GM19452 (cell line): ENCODE measurements around the gene JADE1.

Experiments used
- ATAC-seq: cut with Tn5 transposase; IDR thresholded peaks from one replicate; pipeline ENCODE4 v1.9.1; 2021; ENCODE audit not compliant: unreplicated experiment

JADE1 gene

GRCh38 chr4:128840711-128841318 lies 31.3 kb downstream of the JADE1 start:
- no peak for ATAC-seq

- no peak for ATAC-seq
Measured at GRCh38 chr4:128841402-128841801, 31.9 kb downstream of the JADE1 start.

DNA sequence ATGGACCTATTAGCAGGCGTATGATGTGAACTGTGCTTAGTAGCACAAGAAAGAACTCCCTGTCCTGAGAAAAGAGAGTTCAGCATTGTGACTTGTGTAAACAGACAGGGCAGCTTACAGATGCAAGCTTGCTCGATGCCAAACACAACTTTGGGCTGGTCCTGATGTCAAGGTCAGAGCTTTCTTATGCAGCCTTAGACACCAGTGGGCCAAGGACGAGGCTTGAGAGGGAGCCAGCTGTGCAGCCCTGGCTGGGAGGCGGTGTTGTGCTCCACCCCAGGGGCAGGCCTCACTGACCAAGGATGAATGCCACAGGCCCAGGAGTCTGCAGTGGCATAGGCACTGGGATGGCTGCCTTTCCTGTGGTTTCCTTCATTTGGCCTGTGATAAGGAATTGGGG lies 35.4 kb downstream of the JADE1 start:
- ATAC-seq = no peak

DNA sequence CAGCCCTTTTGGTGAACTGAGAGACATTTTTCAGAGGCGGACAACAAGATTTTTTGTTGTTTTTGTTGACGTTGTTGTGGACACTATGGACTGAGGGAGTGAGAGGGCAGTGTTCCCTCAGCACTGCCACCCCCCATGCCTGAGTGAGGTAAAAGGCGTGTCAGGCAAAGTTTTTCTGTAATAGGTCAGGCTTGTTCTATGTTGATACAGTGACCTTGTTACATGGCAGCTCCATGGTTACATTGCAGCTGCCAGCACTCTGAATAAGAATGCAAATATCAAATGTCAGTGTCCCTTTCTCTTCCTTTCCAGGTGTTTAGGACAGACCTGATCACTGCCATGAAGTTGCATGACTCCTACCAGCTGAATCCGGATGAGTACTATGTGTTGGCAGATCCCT lies 36.6 kb downstream of the JADE1 start:
- ATAC-seq = no peak

DNA sequence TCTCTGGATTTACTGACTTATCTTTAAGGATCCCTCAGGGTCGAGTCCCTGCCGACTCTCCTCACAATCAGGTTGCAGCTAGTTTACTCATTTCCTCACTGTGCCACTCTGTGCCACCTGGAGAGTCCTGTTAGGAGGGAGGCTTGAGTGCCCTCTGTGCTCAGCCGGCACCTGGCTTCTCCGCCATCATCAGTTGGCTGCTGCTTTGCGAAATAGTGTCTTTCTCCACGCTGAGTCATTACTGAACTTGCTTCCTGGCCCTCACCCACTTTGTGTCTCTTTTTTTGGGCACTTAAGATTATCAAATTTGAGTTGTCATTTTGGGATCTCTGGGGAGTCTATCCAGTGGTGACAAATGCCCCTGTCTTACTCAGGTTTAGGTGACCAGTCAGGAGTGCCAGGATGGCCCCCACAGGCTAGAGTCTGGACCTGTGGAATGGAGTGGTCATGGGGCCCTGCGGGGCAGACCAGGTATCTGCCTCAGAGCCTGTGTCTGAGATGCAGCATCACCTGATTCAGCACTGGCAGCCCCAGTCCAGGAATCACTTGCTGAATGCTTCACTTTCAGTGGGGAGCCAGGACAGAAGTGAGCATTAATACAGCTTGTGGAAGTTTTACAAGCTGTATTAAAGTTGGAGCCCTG lies 37.7 kb downstream of the JADE1 start:
- no peak for ATAC-seq

GRCh38 chr4:128848461-128848860 lies 39.0 kb downstream of the JADE1 start:
- ATAC-seq = no peak

GRCh38 chr4:128850252-128850651 lies 40.8 kb downstream of the JADE1 start:
- no peak for ATAC-seq

DNA sequence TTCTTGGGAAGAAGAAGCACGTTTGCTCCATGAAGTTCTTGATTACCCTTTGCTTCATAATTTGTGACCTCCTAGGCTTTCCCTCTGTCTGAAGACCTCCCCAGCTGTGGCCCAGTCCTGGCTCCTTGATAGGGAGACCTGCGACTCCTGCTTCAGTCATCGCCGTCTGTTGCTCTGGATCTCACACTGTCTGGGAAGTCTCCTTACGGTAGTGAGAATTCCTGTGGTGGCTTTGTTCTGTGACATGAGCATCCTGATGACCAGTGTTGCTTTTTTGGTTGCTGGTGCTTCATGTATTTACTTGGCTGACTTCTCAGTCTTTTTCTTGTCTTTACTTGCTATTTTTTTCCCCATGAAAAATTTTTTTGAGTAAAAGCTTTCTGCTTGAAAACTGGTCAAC lies 44.2 kb downstream of the JADE1 start:
- ATAC-seq = no peak

- ATAC-seq = peak; percentile 80
Measured at GRCh38 chr4:128854433-128854832, 44.9 kb downstream of the JADE1 start.

- ATAC-seq = no peak
Measured at GRCh38 chr4:128855621-128856020, 46.1 kb downstream of the JADE1 start.

- no peak for ATAC-seq
Measured at GRCh38 chr4:128856246-128856645, 46.7 kb downstream of the JADE1 start.

- ATAC-seq = no peak
Measured at GRCh38 chr4:128858879-128859671, 49.6 kb downstream of the JADE1 start.

GRCh38 chr4:128859887-128860677 lies 50.6 kb downstream of the JADE1 start:
- ATAC-seq = no peak

DNA sequence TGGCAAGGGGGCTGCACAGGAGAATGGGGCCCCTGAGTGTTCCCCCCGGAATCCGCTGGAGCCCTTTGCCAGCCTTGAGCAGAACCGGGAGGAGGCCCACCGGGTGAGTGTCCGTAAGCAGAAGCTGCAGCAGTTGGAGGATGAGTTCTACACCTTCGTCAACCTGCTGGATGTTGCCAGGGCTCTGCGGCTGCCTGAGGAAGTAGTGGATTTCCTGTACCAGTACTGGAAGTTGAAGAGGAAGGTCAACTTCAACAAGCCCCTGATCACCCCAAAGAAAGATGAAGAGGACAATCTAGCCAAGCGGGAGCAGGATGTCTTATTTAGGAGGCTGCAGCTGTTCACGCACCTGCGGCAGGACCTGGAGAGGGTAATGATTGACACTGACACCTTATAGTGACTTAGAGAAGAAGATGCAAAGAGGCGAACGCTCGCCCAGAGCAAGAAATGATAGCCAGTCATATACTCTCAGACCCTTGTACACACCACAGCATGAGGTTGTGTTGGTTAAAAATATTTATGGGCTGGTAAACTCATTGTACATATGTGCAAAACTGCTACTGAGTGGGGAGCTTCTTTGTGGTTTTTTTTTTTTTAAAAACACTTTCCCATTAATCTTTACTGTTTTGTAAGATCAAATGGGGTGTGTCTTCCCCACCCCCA lies 52.5 kb downstream of the JADE1 start:
- ATAC-seq = peak; percentile 12

DNA sequence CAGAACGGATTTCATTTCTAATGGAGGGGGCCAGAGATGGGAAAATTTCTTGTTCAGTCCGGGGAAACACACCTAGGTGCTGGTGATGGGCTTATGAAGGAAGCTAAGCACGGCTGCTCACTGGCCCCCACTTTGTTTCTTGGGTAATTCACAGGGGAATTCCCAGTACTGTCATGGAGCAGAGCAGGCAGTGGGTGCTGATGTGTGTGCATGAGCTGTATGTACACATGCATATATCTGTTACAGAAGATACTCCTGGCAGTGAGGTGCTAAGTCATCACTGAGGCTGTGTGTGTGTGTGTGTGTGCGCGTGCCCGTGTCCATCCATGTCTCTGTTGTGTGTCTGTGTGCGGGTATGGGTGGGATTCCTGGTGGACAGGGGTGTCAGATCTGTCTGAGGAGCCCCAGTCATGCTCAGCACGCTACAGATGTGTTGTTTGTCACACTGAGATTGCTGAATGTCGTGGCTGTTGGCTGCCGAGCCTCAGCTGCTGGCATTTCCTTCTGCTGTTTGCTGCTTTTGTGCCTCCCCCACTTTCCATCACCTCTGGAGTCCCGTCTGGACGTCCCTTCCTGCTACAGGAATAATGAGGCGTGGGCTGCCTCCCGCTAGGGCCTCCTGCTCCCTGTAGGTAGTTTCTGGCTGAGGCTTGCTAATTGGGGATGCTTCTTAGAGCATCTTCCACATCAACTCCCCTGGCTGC lies 53.3 kb downstream of the JADE1 start:
- peak; percentile 42 for ATAC-seq

DNA sequence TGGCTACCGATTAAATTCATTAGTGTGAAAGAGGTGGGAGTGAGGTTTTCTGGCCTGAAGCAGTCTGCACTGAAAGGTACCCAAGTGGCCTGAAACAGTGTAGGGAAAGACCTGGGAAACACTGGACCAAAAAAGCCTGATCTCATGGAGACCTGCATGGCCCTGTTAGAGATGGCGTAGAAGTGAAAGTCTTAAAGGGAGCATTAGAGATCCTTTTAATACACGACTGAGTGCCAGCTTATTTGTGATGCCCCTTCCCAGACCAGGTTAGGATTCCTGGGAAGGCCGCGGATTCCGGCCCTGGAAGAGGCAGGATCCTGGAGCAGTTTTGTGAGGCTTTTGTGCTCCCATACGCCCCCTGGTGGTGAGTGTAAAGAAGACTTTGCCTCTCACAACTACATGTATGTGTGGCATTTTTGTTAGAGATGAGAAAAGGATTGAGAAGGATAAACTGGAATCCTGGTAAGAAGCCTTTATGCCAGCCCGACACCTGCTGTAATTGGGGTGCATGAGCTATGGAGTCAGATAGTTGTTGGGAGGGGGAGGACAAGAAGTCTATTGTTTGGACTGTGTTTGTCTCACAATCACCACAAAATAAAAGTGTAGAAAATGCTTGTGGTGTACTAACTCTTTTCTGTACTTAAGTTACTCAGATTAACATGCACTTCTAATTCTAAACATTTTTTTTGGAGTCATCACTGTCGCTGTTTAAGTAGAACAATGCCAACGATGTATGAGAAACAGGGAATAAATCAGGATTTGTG lies 54.0 kb downstream of the JADE1 start:
- peak; percentile 53 for ATAC-seq

- no peak for ATAC-seq
Measured at GRCh38 chr4:128865132-128865531, 55.6 kb downstream of the JADE1 start.

DNA sequence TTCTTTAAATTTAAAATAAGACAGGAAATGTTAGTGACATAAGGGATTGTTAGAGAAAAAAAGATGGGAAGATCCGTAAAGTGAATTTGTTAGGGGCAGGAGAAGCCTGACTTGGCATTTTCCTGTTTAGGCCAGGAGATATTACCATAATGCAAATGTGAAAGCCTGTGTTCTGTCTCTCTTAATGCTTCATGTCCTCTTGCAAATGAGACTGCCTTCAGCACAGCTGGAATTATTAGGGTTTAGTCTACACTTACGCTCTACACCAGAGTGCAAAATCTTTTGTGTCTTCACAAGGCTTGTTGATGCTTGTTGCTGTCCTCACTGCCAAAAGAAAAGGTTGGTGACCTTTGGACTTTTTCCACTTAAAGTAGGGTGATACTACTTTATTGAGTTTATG lies 56.8 kb downstream of the JADE1 start:
- no peak for ATAC-seq

- ATAC-seq = no peak
Measured at GRCh38 chr4:128866691-128867090, 57.2 kb downstream of the JADE1 start.

- ATAC-seq = no peak
Measured at GRCh38 chr4:128868758-128869157, 59.3 kb downstream of the JADE1 start.
